Body of pancreas (tissue), 4 donors: ENCODE data around the gene ZC3H12C. TPM values are rescaled to one million over a fixed set of nuclear protein-coding genes. Genes with fewer than 3 reads are reported as not detected.

Experiments used
- ATAC-seq: fragments of 150-250 bp; one replicate; pipeline ENCODE4 v1.9.1; 2016
- DNase-seq, 4 donors: peaks; one replicate each; pipeline ENCODE4 v3.0.0-alpha.2; 2019
- H3K27ac ChIP-seq, 4 donors: fragments of 200-600 bp; sonication (generic); 1 replicate in 3 of 4; 2 replicates in 1 of 4; pipeline versions ENCODE4 v1.5.1 to v1.6.1; 2016 to 2019; ENCODE audit warnings: mild to moderate bottlenecking in 1 of 4, mixed read lengths in 1 of 4, moderate library complexity in 1 of 4
- H3K27me3 ChIP-seq, 2 donors: fragments of 200-600 bp; sonication (generic); one replicate each; pipeline ENCODE4 v1.6.0; 2016; ENCODE audit warnings: mild to moderate bottlenecking in 1 of 2
- H3K36me3 ChIP-seq, 2 donors: fragments of 200-600 bp; sonication (generic); replicated peaks in 1 of 2; 2 replicates each; pipeline ENCODE4 v1.5.1; 2016; ENCODE audit warnings: low read depth in 2 of 2; ENCODE audit not compliant: insufficient read depth in 1 of 2
- H3K4me1 ChIP-seq: fragments of 200-600 bp; sonication (generic); one replicate; pipeline ENCODE4 v1.6.0; 2016
- H3K4me3 ChIP-seq, 2 donors: fragments of 200-600 bp; sonication (generic); 1 replicate in 1 of 2; 2 replicates in 1 of 2; pipeline ENCODE4 v1.5.1; 2016 to 2019
- H3K9me3 ChIP-seq, 3 donors: fragments of 200-600 bp; sonication (generic); 1 replicate in 2 of 3; 2 replicates in 1 of 3; pipeline ENCODE4 v1.5.1; 2016
- POLR2A ChIP-seq, 3 donors: fragments of 450-650 bp; IDR thresholded peaks; one replicate each; pipeline ENCODE4 v1.6.1; 2016; ENCODE audit warnings: antibody characterized with exemption in 3 of 3, mild to moderate bottlenecking in 2 of 3
- WGBS, 2 donors: methylation state at CpG; one replicate each; pipeline ENCODE4 v1.1.5; 2017; 5-methylcytosine and 5-hydroxymethylcytosine counted together
- intact Hi-C: fragments of 100-400 bp; cut with DNase I; formaldehyde crosslinking; loops from one replicate; pipeline ENCODE4 v1.15.1; 2023
- total RNA-seq, 2 donors: library from RNA; depleted of rRNA; stranded (reverse); fragments of >200 nt; gene quantifications; one replicate each; pipeline ENCODE4 v1.1.0, GENCODE V29; 2016
- TF ChIP-seq, protein P1 (sequence below), 7 experiments: fragments of 450-650 bp in 4 of 7; fragments of 200-600 bp in 3 of 7; sonication (generic) in 3 of 7; IDR thresholded peaks; one replicate each; pipeline ENCODE4 v1.5.1; 2016 to 2019; ENCODE audit warnings: antibody characterized with exemption in 7 of 7

ZC3H12C gene
- total RNA-seq, 2 donors from 2014 or later: 7.3 to 7.8 TPM

DNA sequence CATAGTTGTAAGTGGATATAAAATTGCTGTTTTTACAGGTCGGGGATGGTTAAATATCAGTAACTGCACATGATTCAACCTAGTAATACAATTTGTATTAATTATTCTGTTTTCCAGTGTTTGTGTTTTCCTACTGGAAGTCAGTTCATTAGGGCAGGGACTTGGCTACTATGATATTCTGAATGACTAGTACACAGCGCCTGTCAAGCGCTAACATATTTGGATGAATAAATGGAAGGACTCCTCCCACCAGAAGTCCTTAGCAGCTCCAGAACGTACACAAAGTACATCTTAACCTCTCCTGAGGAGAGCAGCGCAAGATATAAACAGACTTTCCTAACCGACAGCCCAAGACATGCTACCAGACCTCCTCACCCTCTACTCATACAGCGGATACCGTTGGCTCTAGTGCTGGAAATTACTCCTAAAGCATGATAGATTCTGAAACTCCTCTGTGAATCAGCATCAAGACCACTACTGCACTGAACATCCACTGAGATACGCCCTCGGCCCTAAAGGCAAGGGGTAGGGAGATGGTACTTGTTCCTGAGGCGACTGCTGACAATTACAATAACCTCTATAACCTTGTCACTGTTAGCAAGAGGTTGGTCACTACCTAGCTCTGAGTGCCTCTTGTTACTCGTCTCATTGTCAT is 124.2 kb downstream of the ZC3H12C start:
- H3K36me3 ChIP-seq: no peaks in the 10 kb centered on the region
- intact Hi-C loops: no loop called here
- H3K9me3 ChIP-seq: no peaks in the 10 kb centered on the region
- TF ChIP-seq, protein P1, sequence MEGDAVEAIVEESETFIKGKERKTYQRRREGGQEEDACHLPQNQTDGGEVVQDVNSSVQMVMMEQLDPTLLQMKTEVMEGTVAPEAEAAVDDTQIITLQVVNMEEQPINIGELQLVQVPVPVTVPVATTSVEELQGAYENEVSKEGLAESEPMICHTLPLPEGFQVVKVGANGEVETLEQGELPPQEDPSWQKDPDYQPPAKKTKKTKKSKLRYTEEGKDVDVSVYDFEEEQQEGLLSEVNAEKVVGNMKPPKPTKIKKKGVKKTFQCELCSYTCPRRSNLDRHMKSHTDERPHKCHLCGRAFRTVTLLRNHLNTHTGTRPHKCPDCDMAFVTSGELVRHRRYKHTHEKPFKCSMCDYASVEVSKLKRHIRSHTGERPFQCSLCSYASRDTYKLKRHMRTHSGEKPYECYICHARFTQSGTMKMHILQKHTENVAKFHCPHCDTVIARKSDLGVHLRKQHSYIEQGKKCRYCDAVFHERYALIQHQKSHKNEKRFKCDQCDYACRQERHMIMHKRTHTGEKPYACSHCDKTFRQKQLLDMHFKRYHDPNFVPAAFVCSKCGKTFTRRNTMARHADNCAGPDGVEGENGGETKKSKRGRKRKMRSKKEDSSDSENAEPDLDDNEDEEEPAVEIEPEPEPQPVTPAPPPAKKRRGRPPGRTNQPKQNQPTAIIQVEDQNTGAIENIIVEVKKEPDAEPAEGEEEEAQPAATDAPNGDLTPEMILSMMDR (IDR thresholded peaks at IDR 0.05): no peak
- TF ChIP-seq POLR2A (IDR thresholded peaks at IDR 0.05): no peak
- H3K4me3 ChIP-seq: no peak overlapping the region
- no peaks in the 10 kb centered on the region for H3K27me3 ChIP-seq
- H3K4me1 ChIP-seq: peaks cover 7% of the 10 kb centered on the region
- ATAC-seq (no peak), DNase-seq (no peak)
- 85 to 89% methylated on average over 12 of the region's 12 CpGs for WGBS, 2 donors
- no peak overlapping the region for H3K27ac ChIP-seq

DNA sequence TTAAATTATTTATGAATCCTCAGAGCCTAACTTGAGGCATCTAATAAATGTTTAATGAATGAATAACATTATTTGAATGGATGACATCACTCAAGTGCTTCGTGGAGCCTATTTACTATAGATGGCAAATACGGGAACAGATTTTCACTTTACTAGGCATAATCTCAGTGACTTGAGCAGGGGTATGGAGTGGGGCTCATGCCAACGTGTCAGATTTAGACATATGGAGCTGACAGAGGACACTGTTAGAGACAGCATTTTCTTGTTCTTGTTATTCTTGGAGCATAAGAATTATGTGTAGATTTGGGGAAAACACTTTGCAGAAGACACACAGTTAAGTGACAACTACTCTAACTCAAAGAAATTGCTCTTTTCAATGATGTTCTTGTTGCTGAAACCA is 124.7 kb downstream of the ZC3H12C start:
- Histone ChIP-seq H3K4me1 (peaks cover 7% of the 10 kb centered on the region), H3K4me3 (no peak overlapping the region), H3K27me3 (no peaks in the 10 kb centered on the region), H3K9me3 (no peaks in the 10 kb centered on the region), H3K36me3 (no peaks in the 10 kb centered on the region), H3K27ac (no peak overlapping the region)
- no peak for ATAC-seq
- no peak for DNase-seq
- no peak for TF ChIP-seq POLR2A (IDR thresholded peaks at IDR 0.05)
- TF ChIP-seq, protein P1 (IDR thresholded peaks at IDR 0.05): no peak
- 40 to 60% methylated on average over 3 of the region's 3 CpGs for WGBS, 2 donors
- intact Hi-C loops: no loop called here

DNA sequence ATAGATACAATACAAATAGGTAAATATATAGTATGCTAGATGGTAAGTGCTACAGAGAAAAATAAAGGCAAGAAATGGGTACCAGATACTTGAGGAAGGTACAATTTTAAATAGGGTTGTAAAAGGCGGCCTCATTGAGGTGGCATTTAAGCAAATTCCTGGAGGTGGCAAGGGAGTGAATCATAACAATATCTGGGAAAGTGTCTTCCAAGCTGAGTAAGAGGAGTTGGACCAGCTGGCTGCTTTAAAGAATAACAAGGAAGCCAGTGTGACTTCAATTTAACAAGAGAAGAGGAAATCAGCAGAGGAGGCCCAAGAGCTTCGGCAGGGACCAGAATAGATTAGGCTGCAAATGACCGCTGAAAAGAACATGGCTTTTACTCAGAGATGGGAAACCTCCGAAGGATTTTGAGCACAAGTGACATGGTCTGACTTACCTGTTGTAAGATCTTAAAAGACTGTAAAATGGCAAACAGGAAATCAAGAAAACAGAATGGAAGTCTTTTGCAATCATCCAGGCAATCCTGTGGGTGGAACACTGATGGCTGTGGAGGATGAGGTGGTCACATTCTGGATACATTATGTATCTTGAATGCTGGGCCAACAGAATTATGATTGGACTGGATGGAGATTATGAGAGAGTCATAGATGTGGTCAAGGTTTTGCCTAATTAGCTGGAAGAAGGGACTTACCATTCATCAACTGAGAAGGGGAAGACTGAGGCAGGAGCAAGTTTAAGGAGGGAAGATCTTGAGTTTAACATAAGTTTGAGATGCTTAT is 126.0 kb downstream of the ZC3H12C start:
- Histone ChIP-seq H3K9me3 (no peaks in the 10 kb centered on the region), H3K27ac (no peak overlapping the region), H3K4me3 (no peak overlapping the region), H3K36me3 (no peaks in the 10 kb centered on the region), H3K27me3 (no peaks in the 10 kb centered on the region), H3K4me1 (peaks cover 7% of the 10 kb centered on the region)
- WGBS, 2 donors: 92 to 97% methylated on average over 4 of the region's 4 CpGs
- no peak for DNase-seq
- intact Hi-C loops: no loop called here
- no peak for ATAC-seq
- no peak for TF ChIP-seq POLR2A (IDR thresholded peaks at IDR 0.05)
- TF ChIP-seq, protein P1 (IDR thresholded peaks at IDR 0.05): no peak

Other genes starting within 250 kb of the ZC3H12C start
- 10 to 100 TPM; 43.8 TPM for gene RDX, start 203.2 kb downstream of the ZC3H12C start, total RNA-seq